ENCODE data around the gene EPHA2. TPM values are rescaled to one million over a fixed set of nuclear protein-coding genes. Genes with fewer than 3 reads are reported as not detected.

The EPHA2 gene
- polyA plus RNA-seq, 2 of the 4 experiments (the other 2 are of a cell fraction): 59.3 to 93.2 TPM

DNA sequence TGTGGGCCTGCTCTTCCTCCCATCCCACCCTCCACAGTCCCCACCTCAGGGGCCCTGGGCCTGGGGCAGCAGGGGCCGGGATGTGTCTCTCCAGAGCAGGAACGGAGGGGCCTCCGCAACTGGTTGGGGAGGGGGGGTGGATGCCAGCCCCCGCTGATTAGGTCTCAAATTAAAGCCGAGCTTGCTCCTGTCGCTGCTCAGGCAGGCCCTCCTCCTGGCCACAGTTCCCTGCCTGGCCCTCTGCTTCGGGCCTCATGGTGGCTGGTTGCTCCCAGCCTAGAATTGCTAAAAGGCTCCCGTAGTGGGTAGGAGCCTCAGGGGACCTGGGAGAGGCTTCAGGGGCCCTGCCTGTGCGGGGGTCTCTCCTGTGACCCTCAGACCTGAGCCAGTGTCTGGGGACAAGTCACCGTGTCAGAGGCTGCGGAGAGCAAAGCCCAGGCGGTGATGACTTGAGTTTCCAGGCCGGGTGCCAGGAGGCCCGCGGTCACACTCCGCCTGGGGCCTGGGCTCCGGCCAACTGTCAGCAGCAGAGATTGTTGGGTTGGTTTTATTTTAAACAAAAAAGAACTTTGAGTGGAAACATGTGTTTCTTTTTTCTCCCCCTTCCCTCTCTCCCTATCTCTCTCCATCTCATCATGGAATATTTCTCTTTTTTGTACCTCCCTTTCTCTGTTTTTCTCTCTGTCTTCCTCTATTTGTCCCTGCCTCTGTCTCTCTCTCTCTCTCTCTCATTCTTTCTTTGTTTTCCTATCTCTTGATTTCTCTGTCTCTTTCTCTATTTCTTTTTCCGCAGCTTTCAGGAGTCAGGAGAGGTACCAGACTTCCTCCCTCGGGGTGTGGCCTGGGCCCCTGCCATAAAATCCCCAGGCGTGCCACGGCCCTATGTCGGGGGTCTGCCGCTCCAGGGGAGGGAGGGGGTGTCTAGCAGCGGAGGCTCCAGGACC lies 20.0 kb upstream of the EPHA2 start (continued):
- TF ChIP-seq, protein P1, sequence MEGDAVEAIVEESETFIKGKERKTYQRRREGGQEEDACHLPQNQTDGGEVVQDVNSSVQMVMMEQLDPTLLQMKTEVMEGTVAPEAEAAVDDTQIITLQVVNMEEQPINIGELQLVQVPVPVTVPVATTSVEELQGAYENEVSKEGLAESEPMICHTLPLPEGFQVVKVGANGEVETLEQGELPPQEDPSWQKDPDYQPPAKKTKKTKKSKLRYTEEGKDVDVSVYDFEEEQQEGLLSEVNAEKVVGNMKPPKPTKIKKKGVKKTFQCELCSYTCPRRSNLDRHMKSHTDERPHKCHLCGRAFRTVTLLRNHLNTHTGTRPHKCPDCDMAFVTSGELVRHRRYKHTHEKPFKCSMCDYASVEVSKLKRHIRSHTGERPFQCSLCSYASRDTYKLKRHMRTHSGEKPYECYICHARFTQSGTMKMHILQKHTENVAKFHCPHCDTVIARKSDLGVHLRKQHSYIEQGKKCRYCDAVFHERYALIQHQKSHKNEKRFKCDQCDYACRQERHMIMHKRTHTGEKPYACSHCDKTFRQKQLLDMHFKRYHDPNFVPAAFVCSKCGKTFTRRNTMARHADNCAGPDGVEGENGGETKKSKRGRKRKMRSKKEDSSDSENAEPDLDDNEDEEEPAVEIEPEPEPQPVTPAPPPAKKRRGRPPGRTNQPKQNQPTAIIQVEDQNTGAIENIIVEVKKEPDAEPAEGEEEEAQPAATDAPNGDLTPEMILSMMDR (IDR thresholded peaks at IDR 0.05): no peak
- TF ChIP-seq ESRRA (IDR thresholded peaks at IDR 0.05; ENCODE audit: borderline replicate concordance, low read length): no peak
- TF ChIP-seq USF2 (IDR thresholded peaks at IDR 0.05): no peak
- TF ChIP-seq SMC3 (IDR thresholded peaks at IDR 0.05): no peak
- no peak for TF ChIP-seq CHD2 (IDR thresholded peaks at IDR 0.05; ENCODE audit: low read length, partially characterized antibody)
- no peak for TF ChIP-seq EP300 (IDR thresholded peaks at IDR 0.05)
- TF ChIP-seq HOXA7 (CRISPR knock-in tag; IDR thresholded peaks at IDR 0.05): no peak
- TF ChIP-seq FOSL2 (IDR thresholded peaks at IDR 0.05): no peak
- TF ChIP-seq FOSL2 (CRISPR knock-in tag; IDR thresholded peaks at IDR 0.05): no peak
- TF ChIP-seq, protein P2, sequence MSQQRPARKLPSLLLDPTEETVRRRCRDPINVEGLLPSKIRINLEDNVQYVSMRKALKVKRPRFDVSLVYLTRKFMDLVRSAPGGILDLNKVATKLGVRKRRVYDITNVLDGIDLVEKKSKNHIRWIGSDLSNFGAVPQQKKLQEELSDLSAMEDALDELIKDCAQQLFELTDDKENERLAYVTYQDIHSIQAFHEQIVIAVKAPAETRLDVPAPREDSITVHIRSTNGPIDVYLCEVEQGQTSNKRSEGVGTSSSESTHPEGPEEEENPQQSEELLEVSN (IDR thresholded peaks at IDR 0.05; ENCODE audit: borderline replicate concordance, low read depth): no peak; the same call in 1 of the 2 replicates
- TF ChIP-seq KDM5A (IDR thresholded peaks at IDR 0.05): no peak
- TF ChIP-seq RAD21 (conservative IDR thresholded peaks at IDR 0.05 in 1 of 2, IDR thresholded peaks at IDR 0.05 in 1 of 2): no peak
- TF ChIP-seq, protein P3, sequence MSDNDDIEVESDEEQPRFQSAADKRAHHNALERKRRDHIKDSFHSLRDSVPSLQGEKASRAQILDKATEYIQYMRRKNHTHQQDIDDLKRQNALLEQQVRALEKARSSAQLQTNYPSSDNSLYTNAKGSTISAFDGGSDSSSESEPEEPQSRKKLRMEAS (IDR thresholded peaks at IDR 0.05): peak; percentile 65; the same call in 1 of the 2 replicates
- TF ChIP-seq RFX5 (IDR thresholded peaks at IDR 0.05): no peak
- TF ChIP-seq JUN (IDR thresholded peaks at IDR 0.05): peak in 1 of 2 experiments; percentile 49; a peak in 2 of 5 replicates
- TF ChIP-seq, protein P4, sequence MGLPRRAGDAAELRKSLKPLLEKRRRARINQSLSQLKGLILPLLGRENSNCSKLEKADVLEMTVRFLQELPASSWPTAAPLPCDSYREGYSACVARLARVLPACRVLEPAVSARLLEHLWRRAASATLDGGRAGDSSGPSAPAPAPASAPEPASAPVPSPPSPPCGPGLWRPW (IDR thresholded peaks at IDR 0.05): no peak
- TF ChIP-seq ZC3H11A (IDR thresholded peaks at IDR 0.05): no peak
- TF ChIP-seq HOXB13 (CRISPR knock-in tag; IDR thresholded peaks at IDR 0.05; ENCODE audit: low read depth): peak; percentile 84; the same call in 1 of the 2 replicates
- no peak for TF ChIP-seq BHLHE40 (IDR thresholded peaks at IDR 0.05; ENCODE audit: low read depth, low read length)

DNA sequence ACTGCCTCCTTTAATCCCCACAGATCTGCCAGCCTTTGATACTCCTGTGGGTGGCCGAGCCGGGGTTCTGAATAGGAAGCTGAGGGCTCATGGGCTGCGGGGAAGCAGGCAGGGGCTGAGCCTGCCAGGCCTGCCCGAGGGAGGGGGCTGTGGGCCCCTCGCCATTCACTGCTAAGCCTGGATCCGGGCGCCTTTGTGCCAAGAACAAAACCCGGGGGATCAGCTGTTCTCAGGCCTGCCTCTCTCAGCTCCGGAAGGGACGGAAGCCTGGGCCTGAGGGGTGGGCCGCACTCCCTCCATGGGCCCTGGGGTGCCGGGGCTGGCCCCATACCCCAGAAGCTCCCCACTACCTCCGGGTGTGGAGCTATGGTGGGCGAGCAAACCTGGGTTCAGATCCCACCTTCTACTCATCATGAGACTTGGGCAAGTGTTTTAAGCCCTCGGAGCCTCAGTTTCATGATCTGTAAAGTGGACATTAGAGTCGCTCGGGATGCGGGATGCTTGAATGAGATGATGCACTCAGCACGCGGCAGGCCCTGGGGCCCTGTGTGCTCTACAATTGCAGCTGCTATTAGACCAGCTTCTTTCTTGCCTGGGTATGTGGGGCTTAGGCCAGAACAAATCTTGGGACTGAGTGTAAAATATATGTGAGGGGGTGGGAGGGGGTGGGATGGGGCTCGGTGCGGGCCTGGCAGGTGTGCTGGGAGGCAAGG lies 19.2 kb upstream of the EPHA2 start:
- TF ChIP-seq, protein P1 (IDR thresholded peaks at IDR 0.05): no peak
- TF ChIP-seq KDM1A (IDR thresholded peaks at IDR 0.05; ENCODE audit: low read depth): 0 out of 2 replicates have a peak, but pooled peaks have one; percentile 7
- Histone ChIP-seq H3K4me2 (peak overlapping the region; percentile 72), H3K27ac (peak overlapping the region; percentile 96 to 97), H3K4me1 (peaks cover 90% of the 10 kb centered on the region), H3K9me3 (peaks cover 3% of the 10 kb centered on the region; the same call in 1 of the 3 replicates), H3K4me3 (no peak overlapping the region)
- ChIA-PET CTCF (interaction anchor here (0.5 to 2.8 kb wide), 8 partner anchors 12 to 207 kb away, joined by 3 to 16 read pairs (median 4); partner anchors contain the start of gene EPHA2), POLR2A (interaction anchor here (1.5 kb wide), 1 partner anchor 18 kb away, joined by 4 read pairs; the partner anchor contains the start of gene EPHA2)
- FAIRE-seq (no peak), DNase-seq (ENCODE audit: low read depth in 1 of 2, low spot score in 1 of 2) (no peak), ATAC-seq (no peak)
- 68% methylated on average over 15 of the region's 22 CpGs for WGBS (ENCODE audit: missing lambda C conversion rate)

All from A549 (cell line).